Calu3 (cell line): Measurements from ENCODE around the gene TMEM8B. TPM values are rescaled to one million over a fixed set of nuclear protein-coding genes. Genes with fewer than 3 reads are reported as not detected.

Experiments
- BruUV-seq: library from RNA; stranded (reverse); fragments of 400-500 nt; replicated peaks from 2 replicates; lab custom pipeline; 2021; lab: Mats Ljungman, UMichigan
- CTCF ChIA-PET: fragments of 300-600 bp; sonication (Branson Sonifier 250); formaldehyde crosslinking; loops from one replicate; lab custom pipeline; 2022; ENCODE audit warnings: antibody characterized with exemption; lab: Charles Lee
- DNase-seq: peaks from one replicate; pipeline ENCODE4 v3.0.0; 2022
- H3K27ac Mint-ChIP-seq: one replicate; pipeline ENCODE4 v1.8.0; 2022; ENCODE audit warnings: mixed read lengths; ENCODE audit not compliant: unreplicated experiment
- H3K27me3 Mint-ChIP-seq: one replicate; pipeline ENCODE4 v1.8.0; 2022; ENCODE audit warnings: mixed read lengths; ENCODE audit not compliant: unreplicated experiment
- H3K36me3 Mint-ChIP-seq: one replicate; pipeline ENCODE4 v1.8.0; 2022; ENCODE audit warnings: mild to moderate bottlenecking, moderate library complexity, mixed read lengths; ENCODE audit not compliant: insufficient read depth, unreplicated experiment
- H3K4me1 Mint-ChIP-seq: one replicate; pipeline ENCODE4 v1.8.0; 2022; ENCODE audit warnings: mild to moderate bottlenecking, low read depth, mixed read lengths; ENCODE audit not compliant: unreplicated experiment
- H3K4me3 Mint-ChIP-seq: one replicate; pipeline ENCODE4 v1.8.0; 2022; ENCODE audit warnings: mild to moderate bottlenecking, low read depth, moderate library complexity, mixed read lengths; ENCODE audit not compliant: unreplicated experiment
- H3K9me3 Mint-ChIP-seq: one replicate; pipeline ENCODE4 v1.8.0; 2022; ENCODE audit warnings: low read depth, mixed read lengths; ENCODE audit not compliant: unreplicated experiment
- intact Hi-C: fragments of 100-400 bp; cut with micrococcal nuclease; formaldehyde crosslinking; loops from one replicate; pipeline ENCODE4 v1.10.0; 2022; ENCODE audit not compliant: unreplicated experiment
- total RNA-seq: library from RNA; stranded (reverse); gene quantifications from 2 replicates; pipeline ENCODE4 v1.2.3, GENCODE V29; 2022
- TF ChIP-seq, protein P1 (sequence below): fragments of 200-600 bp; IDR thresholded peaks from one replicate; pipeline ENCODE4 v1.8.0; 2022; ENCODE audit warnings: antibody characterized with exemption; ENCODE audit not compliant: unreplicated experiment

TMEM8B gene
- total RNA-seq, 1 experiment from 2014 or later = 2.5 TPM

DNA sequence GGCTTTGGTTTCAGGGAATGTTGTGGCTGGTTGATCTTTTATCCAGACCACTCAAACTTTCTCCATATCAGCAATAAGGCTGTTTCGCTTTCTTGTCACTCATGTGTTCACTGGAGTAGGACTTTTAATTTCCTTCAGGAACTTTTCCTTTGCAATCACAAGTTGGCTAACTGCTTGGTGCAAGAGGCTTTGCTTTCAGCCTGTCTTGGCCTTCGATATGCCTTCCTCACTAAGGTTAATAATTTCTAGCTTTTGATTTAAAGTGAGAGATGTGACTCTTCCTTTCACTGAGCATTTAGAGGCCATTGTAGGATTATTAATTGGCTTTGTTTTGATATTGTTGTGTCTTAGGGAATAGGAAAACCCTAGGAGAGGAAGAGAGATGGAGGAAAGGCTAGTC lies 70.0 kb downstream of the TMEM8B start:
- TF ChIP-seq, protein P1, sequence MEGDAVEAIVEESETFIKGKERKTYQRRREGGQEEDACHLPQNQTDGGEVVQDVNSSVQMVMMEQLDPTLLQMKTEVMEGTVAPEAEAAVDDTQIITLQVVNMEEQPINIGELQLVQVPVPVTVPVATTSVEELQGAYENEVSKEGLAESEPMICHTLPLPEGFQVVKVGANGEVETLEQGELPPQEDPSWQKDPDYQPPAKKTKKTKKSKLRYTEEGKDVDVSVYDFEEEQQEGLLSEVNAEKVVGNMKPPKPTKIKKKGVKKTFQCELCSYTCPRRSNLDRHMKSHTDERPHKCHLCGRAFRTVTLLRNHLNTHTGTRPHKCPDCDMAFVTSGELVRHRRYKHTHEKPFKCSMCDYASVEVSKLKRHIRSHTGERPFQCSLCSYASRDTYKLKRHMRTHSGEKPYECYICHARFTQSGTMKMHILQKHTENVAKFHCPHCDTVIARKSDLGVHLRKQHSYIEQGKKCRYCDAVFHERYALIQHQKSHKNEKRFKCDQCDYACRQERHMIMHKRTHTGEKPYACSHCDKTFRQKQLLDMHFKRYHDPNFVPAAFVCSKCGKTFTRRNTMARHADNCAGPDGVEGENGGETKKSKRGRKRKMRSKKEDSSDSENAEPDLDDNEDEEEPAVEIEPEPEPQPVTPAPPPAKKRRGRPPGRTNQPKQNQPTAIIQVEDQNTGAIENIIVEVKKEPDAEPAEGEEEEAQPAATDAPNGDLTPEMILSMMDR = no peak
- no TSS peak for BruUV-seq
- CTCF ChIA-PET = no interaction called here
- no peak overlapping the region for H3K4me3 Mint-ChIP-seq
- H3K36me3 Mint-ChIP-seq = no peaks in the 10 kb centered on the region
- H3K4me1 Mint-ChIP-seq = no peaks in the 10 kb centered on the region
- no peak overlapping the region for H3K27ac Mint-ChIP-seq
- H3K9me3 Mint-ChIP-seq = no peaks in the 10 kb centered on the region
- intact Hi-C loops = no loop called here
- H3K27me3 Mint-ChIP-seq = peaks cover 5% of the 10 kb centered on the region
- DNase-seq = no peak

DNA sequence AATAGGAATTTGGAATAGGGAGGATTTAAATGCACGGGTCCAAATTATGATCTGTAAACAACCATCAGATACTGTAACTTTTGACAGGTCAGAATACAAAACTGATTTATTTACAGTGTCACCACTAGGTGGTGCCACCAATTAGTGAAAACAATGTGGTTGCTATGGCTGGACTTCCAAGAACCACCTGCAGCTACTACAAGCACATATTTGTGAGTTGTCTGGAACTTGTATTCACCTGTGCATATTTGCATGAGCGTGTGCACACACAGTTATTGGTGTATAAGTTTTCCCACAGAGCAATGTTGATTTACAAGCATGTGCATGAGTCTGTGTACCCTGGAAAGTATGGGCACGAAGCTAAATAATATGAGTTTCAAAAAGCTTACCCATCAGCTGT lies 74.0 kb downstream of the TMEM8B start:
- peak; percentile 39 for DNase-seq
- no TSS peak for BruUV-seq

DNA sequence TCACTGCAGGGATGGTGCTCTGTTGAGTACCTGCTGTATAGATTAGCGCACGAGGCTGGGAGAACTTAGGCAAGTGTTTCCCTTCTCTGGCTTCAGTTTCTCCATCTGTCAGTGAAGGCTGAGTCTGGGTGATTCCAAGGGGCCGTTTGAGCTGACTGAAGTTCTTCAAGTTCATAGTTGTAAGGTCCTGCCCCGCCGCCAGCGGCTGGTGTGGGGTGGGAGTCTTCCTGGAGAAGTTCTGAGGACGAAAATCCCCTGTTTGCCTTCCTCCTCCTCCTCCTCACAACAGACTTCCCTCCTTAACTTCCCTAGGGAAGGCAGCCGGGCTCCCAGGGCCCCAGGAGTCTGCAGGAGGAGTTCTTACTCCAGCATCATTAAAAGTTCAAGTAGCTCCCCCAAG lies 75.3 kb downstream of the TMEM8B start:
- H3K4me1 Mint-ChIP-seq = peaks cover 46% of the 10 kb centered on the region
- intact Hi-C loops = no loop called here
- CTCF ChIA-PET = no interaction called here

More for the DNA sequence above, 74.0 kb downstream of the TMEM8B start:
- TF ChIP-seq, protein P1 = no peak
- no peaks in the 10 kb centered on the region for H3K9me3 Mint-ChIP-seq
- no peaks in the 10 kb centered on the region for H3K36me3 Mint-ChIP-seq
- H3K27me3 Mint-ChIP-seq = no peaks in the 10 kb centered on the region
- intact Hi-C loops = loop anchor here (1.0 kb wide), 1 partner anchor 42 kb away; no protein-coding TSS in a partner anchor
- H3K27ac Mint-ChIP-seq = no peak overlapping the region
- H3K4me3 Mint-ChIP-seq = no peak overlapping the region
- peaks cover 34% of the 10 kb centered on the region for H3K4me1 Mint-ChIP-seq
- CTCF ChIA-PET = interaction anchor here (0.6 to 1.3 kb wide), 5 partner anchors 21 to 171 kb away, joined by 3 to 9 read pairs (median 4); partner anchors contain the start of genes CREB3 and TLN1

DNA sequence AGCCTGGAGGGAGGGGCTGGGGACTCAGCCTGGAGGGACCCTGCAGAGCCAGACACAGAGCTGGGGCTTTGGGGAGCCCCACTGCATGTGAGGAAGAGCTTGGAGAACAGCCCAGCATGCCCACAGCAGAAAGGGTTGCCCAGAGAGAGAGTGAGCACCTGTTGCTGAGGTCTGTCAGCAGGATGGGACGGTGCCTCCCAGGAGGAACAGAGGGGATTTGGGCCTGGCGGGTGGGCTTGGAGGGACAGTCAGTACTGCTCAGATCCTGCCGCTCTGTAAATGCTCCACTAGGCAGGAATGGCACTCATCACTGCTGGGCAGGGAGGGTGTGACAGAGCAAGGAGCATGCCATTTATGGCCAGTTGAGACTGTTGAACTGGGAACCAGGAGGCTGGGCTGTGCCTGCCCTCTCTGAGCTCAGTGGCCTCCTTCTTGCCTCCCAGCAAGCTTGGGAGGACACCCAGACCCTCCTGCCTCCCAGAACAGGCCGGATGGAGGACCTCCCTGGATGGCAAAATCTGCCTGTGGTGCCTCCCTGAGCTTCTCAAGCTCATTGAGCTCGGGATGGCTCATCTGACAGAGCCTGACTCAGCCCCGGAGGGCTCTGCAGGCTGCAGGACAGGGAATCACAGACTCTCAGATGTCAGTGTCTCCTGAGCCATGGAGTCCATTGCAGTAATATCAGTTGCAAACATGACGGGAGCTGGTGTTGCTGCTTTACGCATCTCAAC lies 76.2 kb downstream of the TMEM8B start:
- no peak for DNase-seq
- intact Hi-C loops = no loop called here
- no TSS peak for BruUV-seq
- Mint-ChIP-seq H3K27ac (no peak overlapping the region), H3K27me3 (no peaks in the 10 kb centered on the region), H3K4me3 (peak overlapping the region; percentile 21), H3K4me1 (peaks cover 46% of the 10 kb centered on the region), H3K9me3 (no peaks in the 10 kb centered on the region), H3K36me3 (no peaks in the 10 kb centered on the region)
- TF ChIP-seq, protein P1 = no peak
- CTCF ChIA-PET = interaction anchor here (0.9 to 1.3 kb wide), 2 partner anchors 11 to 40 kb away, joined by 3 read pairs; no protein-coding TSS in a partner anchor

More for the DNA sequence above, 75.3 kb downstream of the TMEM8B start:
- Mint-ChIP-seq H3K36me3 (no peaks in the 10 kb centered on the region), H3K27me3 (no peaks in the 10 kb centered on the region), H3K27ac (no peak overlapping the region), H3K9me3 (no peaks in the 10 kb centered on the region), H3K4me3 (no peak overlapping the region)
- DNase-seq = no peak
- TF ChIP-seq, protein P1 = no peak
- no TSS peak for BruUV-seq
